Measurements from ENCODE around the gene SERPINA9. TPM values are rescaled to one million over a fixed set of nuclear protein-coding genes. Genes with fewer than 3 reads are reported as not detected.

SERPINA9 gene
- total and polyA plus RNA-seq, 2 experiments from 2014 or later = 0.60 TPM; not detected in 1

GRCh38 chr14:94441531-94442205, 34.3 kb downstream of the SERPINA9 start:
- Histone ChIP-seq H3K36me3 (replicated peaks; ENCODE audit: insufficient read depth, low read depth) (no peaks in the 10 kb centered on the region), H4K20me1 (ENCODE audit: insufficient read depth, poor library complexity, severe bottlenecking) (no peaks in the 10 kb centered on the region), H3K4me3 (no peak overlapping the region), H3K4me2 (no peak overlapping the region), H3K9me2 (replicated peaks; ENCODE audit: insufficient read depth) (no peaks in the 10 kb centered on the region), H3K27ac (no peak overlapping the region), H2AFZ (no peak overlapping the region), H3K4me1 (ENCODE audit: insufficient read depth) (no peaks in the 10 kb centered on the region), H3K79me2 (no peaks in the 10 kb centered on the region), H3K27me3 (no peaks in the 10 kb centered on the region), H3K9me3 (ENCODE audit: low read depth) (no peaks in the 10 kb centered on the region)
- DNase-seq (ENCODE audit: low spot score) = no peak
- TF ChIP-seq EZH2 (IDR thresholded peaks at IDR 0.05; ENCODE audit: borderline replicate concordance) (no peak), EZH2phosphoT487 (IDR thresholded peaks at IDR 0.05; ENCODE audit: low read depth, severe bottlenecking, unreplicated experiment) (no peak)
- TF ChIP-seq, protein P1, sequence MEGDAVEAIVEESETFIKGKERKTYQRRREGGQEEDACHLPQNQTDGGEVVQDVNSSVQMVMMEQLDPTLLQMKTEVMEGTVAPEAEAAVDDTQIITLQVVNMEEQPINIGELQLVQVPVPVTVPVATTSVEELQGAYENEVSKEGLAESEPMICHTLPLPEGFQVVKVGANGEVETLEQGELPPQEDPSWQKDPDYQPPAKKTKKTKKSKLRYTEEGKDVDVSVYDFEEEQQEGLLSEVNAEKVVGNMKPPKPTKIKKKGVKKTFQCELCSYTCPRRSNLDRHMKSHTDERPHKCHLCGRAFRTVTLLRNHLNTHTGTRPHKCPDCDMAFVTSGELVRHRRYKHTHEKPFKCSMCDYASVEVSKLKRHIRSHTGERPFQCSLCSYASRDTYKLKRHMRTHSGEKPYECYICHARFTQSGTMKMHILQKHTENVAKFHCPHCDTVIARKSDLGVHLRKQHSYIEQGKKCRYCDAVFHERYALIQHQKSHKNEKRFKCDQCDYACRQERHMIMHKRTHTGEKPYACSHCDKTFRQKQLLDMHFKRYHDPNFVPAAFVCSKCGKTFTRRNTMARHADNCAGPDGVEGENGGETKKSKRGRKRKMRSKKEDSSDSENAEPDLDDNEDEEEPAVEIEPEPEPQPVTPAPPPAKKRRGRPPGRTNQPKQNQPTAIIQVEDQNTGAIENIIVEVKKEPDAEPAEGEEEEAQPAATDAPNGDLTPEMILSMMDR (IDR thresholded peaks at IDR 0.05; ENCODE audit: poor library complexity) = no peak
- 76% methylated on average over 12 of the region's 12 CpGs for WGBS (ENCODE audit: low lambda C conversion rate, missing lambda C conversion rate)

GRCh38 chr14:94441130-94441529, 34.9 kb downstream of the SERPINA9 start:
- H2AFZ ChIP-seq = no peak overlapping the region
- no peak overlapping the region for H3K4me2 ChIP-seq
- no peaks in the 10 kb centered on the region for H3K9me2 ChIP-seq (replicated peaks; ENCODE audit: insufficient read depth)
- H3K27ac ChIP-seq = no peak overlapping the region
- no peaks in the 10 kb centered on the region for H3K27me3 ChIP-seq
- no peak overlapping the region for H3K4me3 ChIP-seq
- H3K4me1 ChIP-seq (ENCODE audit: insufficient read depth) = no peaks in the 10 kb centered on the region
- no peak for DNase-seq (ENCODE audit: low spot score)
- H3K36me3 ChIP-seq (replicated peaks; ENCODE audit: insufficient read depth, low read depth) = no peaks in the 10 kb centered on the region
- H3K79me2 ChIP-seq = no peaks in the 10 kb centered on the region
- 91% methylated on average over 4 of the region's 4 CpGs for WGBS (ENCODE audit: low lambda C conversion rate, missing lambda C conversion rate)
- H4K20me1 ChIP-seq (ENCODE audit: insufficient read depth, poor library complexity, severe bottlenecking) = no peaks in the 10 kb centered on the region
- no peak for TF ChIP-seq EZH2 (IDR thresholded peaks at IDR 0.05; ENCODE audit: borderline replicate concordance)
- TF ChIP-seq, protein P1 (IDR thresholded peaks at IDR 0.05; ENCODE audit: poor library complexity) = no peak
- no peak for TF ChIP-seq EZH2phosphoT487 (IDR thresholded peaks at IDR 0.05; ENCODE audit: low read depth, severe bottlenecking, unreplicated experiment)
- no peaks in the 10 kb centered on the region for H3K9me3 ChIP-seq (ENCODE audit: low read depth)

- H3K27me3 ChIP-seq = no peaks in the 10 kb centered on the region
- H4K20me1 ChIP-seq (ENCODE audit: insufficient read depth, poor library complexity, severe bottlenecking) = no peaks in the 10 kb centered on the region
- H3K27ac ChIP-seq = no peak overlapping the region
- WGBS (ENCODE audit: low lambda C conversion rate, missing lambda C conversion rate) = 55% methylated on average over 5 of the region's 5 CpGs
- no peak for DNase-seq (ENCODE audit: low spot score)
- H2AFZ ChIP-seq = no peak overlapping the region
- H3K4me2 ChIP-seq = no peak overlapping the region
- H3K9me3 ChIP-seq (ENCODE audit: low read depth) = no peaks in the 10 kb centered on the region
- no peak overlapping the region for H3K4me3 ChIP-seq
- no peaks in the 10 kb centered on the region for H3K9me2 ChIP-seq (replicated peaks; ENCODE audit: insufficient read depth)
- H3K36me3 ChIP-seq (replicated peaks; ENCODE audit: insufficient read depth, low read depth) = no peaks in the 10 kb centered on the region
- H3K79me2 ChIP-seq = no peaks in the 10 kb centered on the region
- no peaks in the 10 kb centered on the region for H3K4me1 ChIP-seq (ENCODE audit: insufficient read depth)
- TF ChIP-seq, protein P1 (IDR thresholded peaks at IDR 0.05; ENCODE audit: poor library complexity) = no peak
- TF ChIP-seq EZH2 (IDR thresholded peaks at IDR 0.05; ENCODE audit: borderline replicate concordance) = no peak
- no peak for TF ChIP-seq EZH2phosphoT487 (IDR thresholded peaks at IDR 0.05; ENCODE audit: low read depth, severe bottlenecking, unreplicated experiment)
These were observed 36.4 kb downstream of the SERPINA9 start for GRCh38 chr14:94439453-94440057.

Measured in hepatocyte (in vitro differentiated cells).